GM18505 (cell line): ENCODE data around the gene GPR32.
"Not testable (repeated sequence)": the region's sequence is repeated elsewhere in the genome, so short reads cannot be mapped to it uniquely, and the experiment has no call there.

Experiments used
- ATAC-seq: cut with Tn5 transposase; IDR thresholded peaks from one replicate; pipeline ENCODE4 v1.9.1; 2021; ENCODE audit not compliant: unreplicated experiment
- POLR2A ChIP-seq: IDR thresholded peaks from 4 replicates; pipeline ENCODE4 v1.6.1; 2011; ENCODE audit warnings: borderline replicate concordance; ENCODE audit not compliant: insufficient read depth, insufficient read length; ENCODE audit errors: extremely low read depth

The GPR32 gene, protein sequence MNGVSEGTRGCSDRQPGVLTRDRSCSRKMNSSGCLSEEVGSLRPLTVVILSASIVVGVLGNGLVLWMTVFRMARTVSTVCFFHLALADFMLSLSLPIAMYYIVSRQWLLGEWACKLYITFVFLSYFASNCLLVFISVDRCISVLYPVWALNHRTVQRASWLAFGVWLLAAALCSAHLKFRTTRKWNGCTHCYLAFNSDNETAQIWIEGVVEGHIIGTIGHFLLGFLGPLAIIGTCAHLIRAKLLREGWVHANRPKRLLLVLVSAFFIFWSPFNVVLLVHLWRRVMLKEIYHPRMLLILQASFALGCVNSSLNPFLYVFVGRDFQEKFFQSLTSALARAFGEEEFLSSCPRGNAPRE

DNA sequence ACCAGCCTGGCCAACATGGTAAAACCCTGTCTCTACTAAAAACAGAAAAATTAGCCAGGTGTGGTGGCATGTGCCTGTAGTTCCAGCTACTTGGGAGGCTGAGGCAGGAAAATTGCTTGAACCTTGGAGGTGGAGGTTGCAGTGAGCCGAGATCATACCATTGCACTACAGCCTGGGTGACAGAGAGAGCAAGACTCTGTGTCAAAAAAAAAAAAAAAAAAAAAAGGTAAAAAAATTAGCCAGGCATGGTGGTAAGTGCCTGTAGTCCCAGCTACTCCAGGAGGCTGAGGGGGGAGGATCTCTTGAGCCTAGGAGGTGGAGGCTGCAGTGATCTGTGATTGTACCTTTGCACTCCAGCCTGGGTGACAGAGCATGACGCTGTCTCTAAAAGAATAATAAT is at the start of gene GPR32:
GPR32 (plus strand) TSS at position 301 of the 400 bp plus-strand sequence. CDS start 137 bp downstream, outside the sequence.
- not testable (repeated sequence) for ATAC-seq

DNA sequence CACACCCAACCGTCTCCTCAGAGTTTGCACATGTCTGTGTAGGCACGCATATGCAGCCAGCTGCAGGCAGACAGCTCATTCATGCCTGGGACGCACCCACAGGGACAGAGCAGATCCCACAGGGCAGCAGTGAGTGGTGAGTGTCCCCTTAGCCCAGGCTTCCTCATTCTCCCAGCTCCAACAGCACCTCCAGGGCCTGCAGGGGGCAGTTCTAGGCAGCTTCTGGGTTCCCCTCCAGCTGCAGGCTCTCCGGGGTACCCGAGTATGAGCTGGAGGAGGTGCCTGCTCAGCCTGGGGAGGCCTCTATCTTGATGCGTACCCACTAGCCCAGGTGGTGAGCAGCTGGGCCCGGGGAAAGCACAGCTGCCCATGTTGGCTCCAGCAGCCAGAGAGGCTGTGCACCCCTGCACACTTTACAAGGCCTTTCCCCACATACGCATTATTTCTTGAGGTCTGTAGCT is 49.3 kb upstream of the GPR32 start:
- no peak for TF ChIP-seq POLR2A
- ATAC-seq: no peak

DNA sequence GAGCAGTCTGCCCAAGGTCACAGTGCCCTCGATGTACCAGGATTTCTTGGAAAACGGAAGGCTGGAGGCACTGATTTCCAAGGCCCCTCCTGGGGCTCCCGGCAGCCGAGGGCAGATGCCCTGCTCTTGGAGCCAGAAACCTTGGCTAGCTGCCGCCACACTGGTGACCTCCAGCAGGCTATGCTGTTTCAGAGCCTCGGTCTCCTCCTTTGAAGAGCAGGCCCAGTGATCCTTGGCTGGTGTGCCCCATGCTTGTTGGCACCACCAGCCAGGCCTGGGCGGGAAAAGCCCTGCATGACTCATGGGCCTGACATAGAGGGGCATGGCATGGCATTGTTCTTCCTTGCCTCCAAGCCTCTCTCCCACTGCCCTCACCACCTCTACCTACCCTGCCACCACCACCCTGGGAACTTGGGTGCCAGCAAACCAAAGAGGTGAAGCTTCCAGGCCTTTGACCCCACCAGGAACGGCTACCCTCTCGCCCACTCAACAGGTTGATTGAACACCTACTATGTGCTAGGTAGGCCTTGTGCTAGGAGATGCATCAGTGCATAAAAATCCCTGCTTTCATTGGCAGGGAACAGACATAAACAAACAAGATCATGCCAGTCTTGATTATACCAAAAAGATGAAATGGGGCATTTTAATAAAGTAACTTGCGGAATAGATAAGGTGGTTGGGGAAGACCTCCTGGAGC is 48.7 kb upstream of the GPR32 start:
- ATAC-seq: no peak
- TF ChIP-seq POLR2A: no peak

DNA sequence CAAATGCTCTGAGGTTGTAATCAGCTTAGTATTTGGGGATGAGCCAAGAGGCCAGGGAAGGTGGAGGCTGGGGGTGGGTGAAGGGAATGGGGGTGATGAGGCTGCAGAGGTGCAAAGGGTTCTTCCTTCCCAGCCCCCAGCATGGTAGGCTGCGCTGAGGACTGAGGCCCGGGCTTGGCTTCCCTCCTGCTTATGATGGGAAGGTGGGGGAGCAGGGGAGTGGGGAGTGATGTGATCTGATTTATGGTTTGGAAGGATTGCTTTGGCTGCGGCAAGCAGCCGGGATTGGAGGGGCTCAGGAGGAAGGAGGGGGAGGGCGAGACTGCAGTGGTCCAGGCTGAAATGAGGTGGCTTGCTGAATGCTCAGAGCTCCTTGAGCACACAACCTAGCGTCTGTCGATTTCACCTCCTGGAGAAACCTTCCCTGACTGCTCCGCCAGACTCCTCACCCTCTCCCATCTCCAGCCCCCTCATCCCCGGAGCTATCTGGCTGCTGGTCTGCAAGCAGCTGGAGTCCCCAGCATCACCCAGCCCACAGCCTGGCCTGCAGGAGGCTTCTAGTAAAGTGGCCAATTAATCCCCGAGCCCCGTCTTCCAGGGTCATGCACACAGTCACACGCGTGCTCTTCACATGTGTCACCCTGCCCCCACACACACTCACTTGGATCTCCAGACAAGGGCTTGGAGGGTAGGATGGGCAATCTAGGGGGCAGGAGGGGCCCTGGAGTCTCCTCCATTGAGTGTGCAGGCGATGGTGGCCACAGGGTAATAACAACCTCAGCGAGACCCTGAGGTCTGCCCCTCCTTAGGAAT is 47.9 kb upstream of the GPR32 start:
- ATAC-seq: no peak
- no peak for TF ChIP-seq POLR2A

DNA sequence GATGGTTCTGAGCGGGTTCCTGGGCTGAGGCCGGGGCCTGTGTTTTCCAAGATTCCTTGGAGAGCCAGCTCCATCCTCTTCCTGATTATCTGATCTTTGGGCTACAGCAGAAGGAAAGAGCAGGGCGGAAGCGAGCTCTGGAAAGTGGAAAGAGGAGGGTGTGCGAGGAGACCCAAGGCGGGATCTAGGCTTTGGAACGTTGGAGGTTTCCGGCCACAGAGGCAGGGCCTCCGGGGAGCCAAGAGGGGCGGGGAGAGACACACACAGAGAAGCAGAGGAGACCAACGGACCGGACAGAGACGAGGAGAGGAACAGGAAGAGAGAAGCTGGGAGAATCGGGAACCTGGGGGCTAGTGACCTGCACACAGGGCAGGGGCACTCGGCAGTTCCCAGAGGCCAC is 47.2 kb upstream of the GPR32 start, which contains the start of gene CLEC11A:
CLEC11A (plus strand) TSS at position 296 of the 400 bp plus-strand sequence. CDS start 162 bp downstream, outside the sequence.
- no peak for TF ChIP-seq POLR2A
- ATAC-seq: no peak

DNA sequence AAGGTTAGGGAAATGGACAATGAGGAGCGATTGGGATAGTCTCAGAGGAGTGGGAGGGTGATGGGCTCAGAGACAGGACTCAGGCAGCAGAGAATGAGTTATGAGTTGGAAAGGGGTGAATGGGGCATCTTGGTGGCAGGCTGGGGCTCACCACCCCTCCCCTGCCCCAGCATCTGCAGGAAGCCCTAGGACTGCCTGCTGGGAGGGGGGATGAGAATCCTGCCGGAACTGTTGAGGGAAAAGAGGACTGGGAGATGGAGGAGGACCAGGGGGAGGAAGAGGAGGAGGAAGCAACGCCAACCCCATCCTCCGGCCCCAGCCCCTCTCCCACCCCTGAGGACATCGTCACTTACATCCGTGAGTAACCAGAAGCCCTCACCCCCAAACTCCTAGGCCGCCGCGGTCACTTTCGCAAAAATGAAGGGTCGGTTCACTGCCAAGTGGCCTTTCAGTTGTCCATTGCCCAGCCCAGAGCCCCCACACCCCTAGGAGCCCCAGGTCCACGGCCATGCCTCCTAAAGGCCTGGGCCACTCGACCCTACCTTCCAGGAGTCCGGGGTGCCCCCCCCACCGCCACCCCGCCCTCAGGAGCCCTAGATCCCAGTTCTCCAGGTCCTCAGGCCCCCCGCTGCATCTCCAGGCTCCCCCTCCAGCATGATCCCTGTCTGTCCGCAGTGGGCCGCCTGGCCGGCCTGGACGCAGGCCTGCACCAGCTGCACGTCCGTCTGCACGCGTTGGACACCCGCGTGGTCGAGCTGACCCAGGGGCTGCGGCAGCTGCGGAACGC is 46.3 kb upstream of the GPR32 start:
- no peak for ATAC-seq
- no peak for TF ChIP-seq POLR2A

DNA sequence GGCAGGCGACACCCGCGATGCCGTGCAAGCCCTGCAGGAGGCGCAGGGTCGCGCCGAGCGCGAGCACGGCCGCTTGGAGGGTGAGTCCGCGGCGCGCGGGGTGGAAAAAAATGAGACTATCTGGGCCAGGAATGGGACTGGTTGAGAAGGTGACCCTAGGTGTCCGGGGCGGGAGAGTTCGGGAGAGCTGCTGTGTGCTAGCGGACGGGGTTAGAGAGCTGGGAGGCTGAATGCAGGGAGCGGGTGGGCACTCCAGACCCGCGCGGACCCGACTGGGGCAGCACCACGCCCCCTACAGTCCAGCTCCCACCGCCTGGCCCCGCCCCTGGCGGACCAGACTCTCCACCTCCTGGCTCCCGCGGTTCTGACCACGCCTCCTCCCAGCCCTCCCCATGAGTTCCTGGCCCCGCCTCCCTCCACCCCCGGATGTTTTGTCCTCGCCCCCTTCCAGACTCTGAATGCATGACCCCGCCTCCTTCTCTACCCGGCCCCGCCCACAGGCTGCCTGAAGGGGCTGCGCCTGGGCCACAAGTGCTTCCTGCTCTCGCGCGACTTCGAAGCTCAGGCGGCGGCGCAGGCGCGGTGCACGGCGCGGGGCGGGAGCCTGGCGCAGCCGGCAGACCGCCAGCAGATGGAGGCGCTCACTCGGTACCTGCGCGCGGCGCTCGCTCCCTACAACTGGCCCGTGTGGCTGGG is 45.6 kb upstream of the GPR32 start:
- peak; percentile 69 for ATAC-seq
- TF ChIP-seq POLR2A: peak; percentile 63

DNA sequence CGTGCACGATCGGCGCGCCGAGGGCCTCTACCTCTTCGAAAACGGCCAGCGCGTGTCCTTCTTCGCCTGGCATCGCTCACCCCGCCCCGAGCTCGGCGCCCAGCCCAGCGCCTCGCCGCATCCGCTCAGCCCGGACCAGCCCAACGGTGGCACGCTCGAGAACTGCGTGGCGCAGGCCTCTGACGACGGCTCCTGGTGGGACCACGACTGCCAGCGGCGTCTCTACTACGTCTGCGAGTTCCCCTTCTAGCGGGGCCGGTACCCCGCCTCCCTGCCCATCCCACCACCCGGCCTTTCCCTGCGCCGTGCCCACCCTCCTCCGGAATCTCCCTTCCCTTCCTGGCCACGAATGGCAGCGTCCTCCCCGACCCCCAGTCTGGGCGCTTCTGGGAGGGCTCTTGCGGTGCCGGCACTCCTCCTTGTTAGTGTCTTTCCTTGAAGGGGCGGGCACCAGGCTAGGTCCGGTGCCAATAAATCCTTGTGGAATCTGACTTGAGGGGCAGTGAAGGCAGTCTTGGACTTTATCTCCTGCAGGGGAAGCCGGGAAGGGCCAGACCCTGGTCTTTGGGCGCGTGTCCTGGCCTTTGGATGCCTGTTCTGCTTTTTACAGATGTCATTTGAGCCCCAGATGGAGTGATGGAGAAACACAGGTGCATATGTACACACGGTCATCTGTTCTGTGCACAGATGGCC is 44.9 kb upstream of the GPR32 start:
- TF ChIP-seq POLR2A: no peak
- peak; percentile 33 for ATAC-seq

DNA sequence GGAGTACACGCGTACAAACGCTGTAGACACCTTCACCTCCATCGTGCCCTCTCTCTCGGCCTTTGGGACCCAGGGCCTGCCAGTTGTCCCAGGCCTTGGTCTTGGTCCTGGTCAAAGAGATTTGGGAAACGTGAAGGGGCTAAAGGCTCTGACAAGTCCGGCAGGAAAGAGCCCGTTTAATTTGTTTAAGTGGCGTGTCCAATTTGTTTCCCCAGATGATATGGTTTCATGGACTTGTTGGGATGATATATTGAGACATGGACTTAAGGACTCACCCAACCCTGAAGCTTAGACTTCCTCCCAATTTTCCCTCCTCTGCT is 44.4 kb upstream of the GPR32 start:
- TF ChIP-seq POLR2A: no peak
- no peak for ATAC-seq

DNA sequence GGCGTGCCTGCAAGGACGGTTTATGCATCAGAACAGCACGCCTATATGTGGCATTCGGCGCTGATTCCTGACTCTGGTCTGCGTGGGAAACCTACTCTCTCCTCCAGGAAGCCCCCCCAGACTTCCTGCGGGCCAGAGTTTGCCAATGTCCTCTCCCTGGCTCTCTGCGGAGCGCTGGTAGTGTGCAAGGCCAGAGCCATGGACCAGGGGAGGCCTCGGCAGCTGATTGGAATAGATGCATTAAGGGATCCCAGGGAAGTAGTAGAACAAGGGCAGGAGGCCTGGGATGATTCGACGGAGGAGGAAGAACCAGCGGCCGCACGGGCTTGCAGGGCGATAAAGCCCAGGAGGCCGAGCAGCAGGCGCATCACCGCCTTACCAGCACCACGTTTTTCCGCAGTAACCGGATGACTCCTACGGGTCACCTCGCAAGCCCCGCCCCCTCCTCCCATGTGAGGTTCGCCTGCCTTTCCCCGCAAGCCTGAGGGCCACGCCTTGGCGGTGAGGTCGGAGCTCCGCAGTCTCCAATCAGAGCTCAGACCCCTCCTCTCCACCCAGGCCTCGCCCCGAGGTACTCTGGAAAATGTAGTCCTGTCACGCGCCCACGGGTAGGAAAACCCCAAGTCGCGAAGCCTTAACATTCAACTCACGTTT is 42.1 kb upstream of the GPR32 start:
- no peak for TF ChIP-seq POLR2A
- ATAC-seq: no peak

DNA sequence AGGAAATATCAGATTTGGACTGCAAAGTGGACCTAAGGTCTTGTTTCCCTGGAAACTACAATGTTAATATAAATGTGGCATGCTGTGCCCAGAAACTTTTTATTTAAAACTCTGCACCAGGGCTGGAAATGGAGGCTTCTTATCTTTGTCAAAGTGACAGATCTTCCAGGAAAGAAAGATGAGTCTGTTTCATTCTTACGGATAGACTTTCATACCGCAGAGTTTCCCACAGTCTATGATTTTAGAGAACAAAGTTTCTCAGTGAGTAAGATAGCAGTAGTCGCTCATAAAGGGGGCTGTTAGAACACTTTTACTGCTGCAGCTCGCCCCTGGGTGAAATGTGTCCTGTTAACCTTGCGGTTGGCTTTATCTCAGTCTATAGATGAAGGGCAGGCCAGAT is 40.4 kb upstream of the GPR32 start:
- ATAC-seq: no peak
- no peak for TF ChIP-seq POLR2A
